ENCODE measurements around the gene PTPRN2.

PTPRN2 gene

DNA sequence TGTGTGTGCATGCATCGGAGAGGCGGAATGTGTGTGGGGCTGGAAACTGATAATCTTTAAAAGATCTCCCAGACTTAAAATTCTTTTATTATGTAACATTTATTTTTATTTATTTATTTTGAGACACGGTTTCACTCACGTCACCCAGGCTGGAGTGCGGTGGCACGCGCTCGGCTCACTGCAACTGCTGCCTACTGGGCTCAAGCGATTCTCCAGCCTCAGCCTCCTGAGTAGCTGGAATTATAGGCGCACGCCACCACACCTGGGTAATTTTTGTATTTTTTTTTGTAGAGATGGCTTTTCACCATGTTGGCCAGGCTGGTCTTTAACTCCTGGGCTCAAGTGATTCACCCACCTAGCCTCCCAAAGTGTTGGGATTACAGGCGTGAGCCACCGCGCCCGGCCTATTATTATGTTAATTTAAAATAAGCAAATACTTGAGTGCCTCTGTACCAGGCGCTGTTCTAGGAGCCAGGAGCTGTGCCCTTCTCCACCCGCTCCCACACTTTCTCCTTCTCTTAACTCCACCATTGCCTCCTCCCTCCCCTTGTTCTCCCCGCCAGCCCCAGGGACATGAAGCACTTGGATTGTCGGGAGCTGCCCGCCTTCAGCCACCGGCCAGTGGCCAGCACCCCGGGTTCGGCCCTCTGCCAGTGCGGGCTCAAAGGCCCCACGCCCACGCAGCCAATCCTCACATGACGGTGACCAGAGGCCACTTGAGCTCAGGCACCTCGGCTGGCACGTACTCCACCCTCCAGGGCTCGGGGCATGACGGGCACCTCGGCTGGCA, 1087.3 kb downstream of the PTPRN2 start:
- Histone ChIP-seq H3K27ac (ENCODE audit: low read depth, low read length) (no peak overlapping the region), H3K9ac (ENCODE audit: low read length in 5 of 5) (no peak overlapping the region), H3K4me3 (ENCODE audit: low read depth in 1 of 5, low read length in 5 of 5) (no peak overlapping the region), H3K4me1 (ENCODE audit: control insufficient read depth in 5 of 5, insufficient read depth in 5 of 5, low read length in 5 of 5) (peaks cover 0 to 11% (median 0%) of the 10 kb centered on the region in 5 donors), H3K36me3 (ENCODE audit: control insufficient read depth in 5 of 5, insufficient read depth in 5 of 5, low read length in 5 of 5) (no peaks in the 10 kb centered on the region), H3K27me3 (ENCODE audit: control insufficient read depth in 5 of 5, insufficient read depth in 4 of 5, low read length in 5 of 5) (peaks cover 3 to 15% (median 9%) of the 10 kb centered on the region in 5 donors), H3K9me3 (ENCODE audit: control insufficient read depth in 5 of 5, low read length in 5 of 5) (peaks cover 0 to 9% (median 0%) of the 10 kb centered on the region in 5 donors)

- peaks cover 3 to 15% (median 9%) of the 10 kb centered on the region in 5 donors for H3K27me3 ChIP-seq (ENCODE audit: control insufficient read depth in 5 of 5, insufficient read depth in 4 of 5, low read length in 5 of 5)
- no peaks in the 10 kb centered on the region for H3K36me3 ChIP-seq (ENCODE audit: control insufficient read depth in 5 of 5, insufficient read depth in 5 of 5, low read length in 5 of 5)
- peaks cover 0 to 11% (median 0%) of the 10 kb centered on the region in 5 donors for H3K4me1 ChIP-seq (ENCODE audit: control insufficient read depth in 5 of 5, insufficient read depth in 5 of 5, low read length in 5 of 5)
- no peak overlapping the region for H3K9ac ChIP-seq (ENCODE audit: low read length in 5 of 5)
- H3K9me3 ChIP-seq (ENCODE audit: control insufficient read depth in 5 of 5, low read length in 5 of 5): peaks cover 0 to 9% (median 0%) of the 10 kb centered on the region in 5 donors
- H3K27ac ChIP-seq (ENCODE audit: low read depth, low read length): no peak overlapping the region
- H3K4me3 ChIP-seq (ENCODE audit: low read depth in 1 of 5, low read length in 5 of 5): no peak overlapping the region
Measured at GRCh38 chr7:157499835-157500153, 1087.8 kb downstream of the PTPRN2 start.

DNA sequence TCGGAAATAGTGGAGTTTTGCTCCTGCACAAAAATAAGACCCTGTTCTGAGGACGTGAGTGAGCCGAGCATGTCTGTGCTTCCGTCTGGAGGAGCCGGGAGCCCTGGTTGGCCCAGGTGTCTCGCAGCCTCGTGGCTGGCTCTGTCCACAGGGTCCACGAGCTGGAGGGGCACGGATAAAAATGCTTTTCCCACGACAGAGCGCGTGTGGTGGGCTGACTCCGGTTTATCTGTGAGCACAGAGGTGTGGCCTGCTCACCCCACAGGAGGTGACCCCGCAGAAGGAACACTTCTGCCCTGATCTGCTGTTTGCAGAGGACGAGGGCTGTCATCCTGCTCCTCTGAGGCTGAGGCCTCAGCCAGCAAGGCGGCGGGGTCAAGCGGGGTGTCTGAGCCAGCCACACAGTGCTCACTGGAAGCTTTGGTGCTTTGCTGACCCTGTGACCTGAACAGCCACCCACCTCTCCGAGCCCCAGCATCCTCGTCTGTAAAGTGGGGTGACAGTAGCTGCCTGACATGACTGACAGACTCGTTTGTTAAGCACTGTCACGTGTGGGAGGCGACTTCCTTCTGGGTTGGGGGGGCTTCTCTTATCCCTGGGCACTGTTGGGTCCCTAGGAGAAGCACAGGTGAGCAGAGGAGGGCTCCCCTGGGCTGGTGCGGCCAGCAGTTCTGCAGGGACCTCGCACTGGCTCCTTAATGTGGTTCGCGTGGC, 1088.3 kb downstream of the PTPRN2 start:
- Histone ChIP-seq H3K9ac (ENCODE audit: low read length in 5 of 5) (no peak overlapping the region), H3K36me3 (ENCODE audit: control insufficient read depth in 5 of 5, insufficient read depth in 5 of 5, low read length in 5 of 5) (no peaks in the 10 kb centered on the region), H3K27me3 (ENCODE audit: control insufficient read depth in 5 of 5, insufficient read depth in 4 of 5, low read length in 5 of 5) (peaks cover 3 to 19% (median 14%) of the 10 kb centered on the region in 5 donors), H3K4me3 (ENCODE audit: low read depth in 1 of 5, low read length in 5 of 5) (no peak overlapping the region), H3K27ac (ENCODE audit: low read depth, low read length) (no peak overlapping the region), H3K9me3 (ENCODE audit: control insufficient read depth in 5 of 5, low read length in 5 of 5) (peaks cover 0 to 9% (median 0%) of the 10 kb centered on the region in 5 donors), H3K4me1 (ENCODE audit: control insufficient read depth in 5 of 5, insufficient read depth in 5 of 5, low read length in 5 of 5) (peaks cover 0 to 11% (median 0%) of the 10 kb centered on the region in 5 donors)

- Histone ChIP-seq H3K36me3 (ENCODE audit: control insufficient read depth in 5 of 5, insufficient read depth in 5 of 5, low read length in 5 of 5) (no peaks in the 10 kb centered on the region), H3K4me1 (ENCODE audit: control insufficient read depth in 5 of 5, insufficient read depth in 5 of 5, low read length in 5 of 5) (peaks cover 0 to 11% (median 0%) of the 10 kb centered on the region in 5 donors), H3K9ac (ENCODE audit: low read length in 5 of 5) (no peak overlapping the region), H3K27ac (ENCODE audit: low read depth, low read length) (no peak overlapping the region), H3K27me3 (ENCODE audit: control insufficient read depth in 5 of 5, insufficient read depth in 4 of 5, low read length in 5 of 5) (peaks cover 3 to 20% (median 13%) of the 10 kb centered on the region in 5 donors), H3K4me3 (ENCODE audit: low read depth in 1 of 5, low read length in 5 of 5) (no peak overlapping the region), H3K9me3 (ENCODE audit: control insufficient read depth in 5 of 5, low read length in 5 of 5) (peaks cover 0 to 9% (median 0%) of the 10 kb centered on the region in 5 donors)
Measured at GRCh38 chr7:157498657-157499056, 1089.0 kb downstream of the PTPRN2 start.

- no peak overlapping the region for H3K4me3 ChIP-seq (ENCODE audit: low read depth in 1 of 5, low read length in 5 of 5)
- H3K36me3 ChIP-seq (ENCODE audit: control insufficient read depth in 5 of 5, insufficient read depth in 5 of 5, low read length in 5 of 5): no peaks in the 10 kb centered on the region
- peaks cover 0 to 9% (median 0%) of the 10 kb centered on the region in 5 donors for H3K9me3 ChIP-seq (ENCODE audit: control insufficient read depth in 5 of 5, low read length in 5 of 5)
- H3K27me3 ChIP-seq (ENCODE audit: control insufficient read depth in 5 of 5, insufficient read depth in 4 of 5, low read length in 5 of 5): peaks cover 3 to 20% (median 11%) of the 10 kb centered on the region in 5 donors
- peaks cover 0 to 7% (median 0%) of the 10 kb centered on the region in 5 donors for H3K4me1 ChIP-seq (ENCODE audit: control insufficient read depth in 5 of 5, insufficient read depth in 5 of 5, low read length in 5 of 5)
- no peak overlapping the region for H3K27ac ChIP-seq (ENCODE audit: low read depth, low read length)
- H3K9ac ChIP-seq (ENCODE audit: low read length in 5 of 5): no peak overlapping the region
Measured at GRCh38 chr7:157497744-157498651, 1089.6 kb downstream of the PTPRN2 start.

GRCh38 chr7:157497367-157497743, 1090.3 kb downstream of the PTPRN2 start:
- Histone ChIP-seq H3K9ac (ENCODE audit: low read length in 5 of 5) (no peak overlapping the region), H3K27me3 (ENCODE audit: control insufficient read depth in 5 of 5, insufficient read depth in 4 of 5, low read length in 5 of 5) (peaks cover 3 to 16% (median 9%) of the 10 kb centered on the region in 5 donors), H3K4me1 (ENCODE audit: control insufficient read depth in 5 of 5, insufficient read depth in 5 of 5, low read length in 5 of 5) (peaks cover 0 to under 1% (median 0%) of the 10 kb centered on the region in 5 donors), H3K4me3 (ENCODE audit: low read depth in 1 of 5, low read length in 5 of 5) (no peak overlapping the region), H3K36me3 (ENCODE audit: control insufficient read depth in 5 of 5, insufficient read depth in 5 of 5, low read length in 5 of 5) (no peaks in the 10 kb centered on the region), H3K9me3 (ENCODE audit: control insufficient read depth in 5 of 5, low read length in 5 of 5) (peaks cover 0 to 3% (median 0%) of the 10 kb centered on the region in 5 donors), H3K27ac (ENCODE audit: low read depth, low read length) (no peak overlapping the region)

DNA sequence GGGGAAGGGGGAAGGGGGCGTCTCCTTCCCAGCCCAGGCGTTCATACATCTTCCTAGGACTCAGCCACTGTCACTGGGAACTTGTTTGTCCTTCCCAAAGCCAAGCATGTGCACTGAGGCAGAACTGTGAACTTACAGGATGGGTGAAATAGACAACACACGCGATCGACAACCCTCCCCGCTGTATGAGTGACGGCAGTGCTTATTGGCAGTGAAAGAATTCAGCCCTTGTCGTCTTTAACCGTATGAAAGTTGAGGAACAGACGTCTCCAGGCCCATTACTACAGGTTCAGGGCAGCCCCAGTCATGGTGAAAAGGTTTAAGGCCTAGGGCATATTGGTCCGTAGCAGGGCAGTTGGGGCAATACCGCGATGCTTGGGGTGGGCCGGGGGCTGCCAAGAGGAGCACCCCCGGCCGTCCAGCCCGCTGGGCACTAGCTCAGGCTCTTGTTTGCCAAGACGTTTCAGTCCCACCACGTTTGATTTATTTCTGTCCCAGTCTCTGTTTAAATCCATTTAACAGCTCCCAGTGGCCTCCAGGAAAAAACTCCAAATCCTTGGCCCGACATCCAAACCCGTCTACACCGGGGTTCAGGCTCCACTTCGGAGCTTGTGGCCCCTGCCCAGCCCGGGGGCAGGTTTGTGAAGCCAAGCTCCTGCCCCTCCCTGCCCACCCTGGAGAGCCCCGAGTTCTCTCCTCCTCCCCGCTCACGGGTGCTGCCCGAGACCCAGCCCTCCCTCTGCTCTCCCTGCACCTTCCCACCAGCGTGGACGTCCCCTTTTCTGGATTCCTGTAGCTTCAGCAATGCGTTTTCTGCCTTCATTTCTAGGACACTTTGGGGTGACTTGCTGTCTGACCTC, 1091.0 kb downstream of the PTPRN2 start:
- peaks cover 3 to 16% (median 9%) of the 10 kb centered on the region in 5 donors for H3K27me3 ChIP-seq (ENCODE audit: control insufficient read depth in 5 of 5, insufficient read depth in 4 of 5, low read length in 5 of 5)
- H3K9me3 ChIP-seq (ENCODE audit: control insufficient read depth in 5 of 5, low read length in 5 of 5): peaks cover 0 to 2% (median 0%) of the 10 kb centered on the region in 5 donors
- no peak overlapping the region for H3K4me3 ChIP-seq (ENCODE audit: low read depth in 1 of 5, low read length in 5 of 5)
- H3K4me1 ChIP-seq (ENCODE audit: control insufficient read depth in 5 of 5, insufficient read depth in 5 of 5, low read length in 5 of 5): no peaks in the 10 kb centered on the region
- H3K36me3 ChIP-seq (ENCODE audit: control insufficient read depth in 5 of 5, insufficient read depth in 5 of 5, low read length in 5 of 5): no peaks in the 10 kb centered on the region
- H3K27ac ChIP-seq (ENCODE audit: low read depth, low read length): no peak overlapping the region
- H3K9ac ChIP-seq (ENCODE audit: low read length in 5 of 5): no peak overlapping the region

DNA sequence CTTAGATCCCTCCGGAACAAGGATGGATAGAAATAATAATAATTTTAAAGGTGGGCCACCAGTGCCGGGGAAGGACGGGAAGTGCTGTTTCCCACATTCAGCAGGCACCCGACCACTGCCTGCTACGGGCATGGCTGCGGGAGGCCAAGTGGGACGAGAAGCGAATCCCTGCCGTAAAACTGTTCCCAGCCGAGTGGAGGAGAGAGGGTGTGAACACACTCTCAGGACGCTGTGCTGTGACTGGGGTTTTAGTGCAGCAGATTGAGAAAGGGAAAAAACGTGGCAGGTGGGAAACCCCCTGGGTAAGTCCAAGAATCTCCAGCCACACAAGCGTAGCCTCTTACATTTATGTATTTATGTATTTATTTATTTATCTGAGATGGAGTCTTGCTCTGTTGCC, 1092.0 kb downstream of the PTPRN2 start:
- Histone ChIP-seq H3K27me3 (ENCODE audit: control insufficient read depth in 5 of 5, insufficient read depth in 4 of 5, low read length in 5 of 5) (peaks cover 3 to 16% (median 8%) of the 10 kb centered on the region in 5 donors), H3K9ac (ENCODE audit: low read length in 5 of 5) (no peak overlapping the region), H3K36me3 (ENCODE audit: control insufficient read depth in 5 of 5, insufficient read depth in 5 of 5, low read length in 5 of 5) (no peaks in the 10 kb centered on the region), H3K27ac (ENCODE audit: low read depth, low read length) (no peak overlapping the region), H3K9me3 (ENCODE audit: control insufficient read depth in 5 of 5, low read length in 5 of 5) (peaks cover 0 to 8% (median 4%) of the 10 kb centered on the region in 5 donors), H3K4me3 (ENCODE audit: low read depth in 1 of 5, low read length in 5 of 5) (no peak overlapping the region), H3K4me1 (ENCODE audit: control insufficient read depth in 5 of 5, insufficient read depth in 5 of 5, low read length in 5 of 5) (no peaks in the 10 kb centered on the region)

DNA sequence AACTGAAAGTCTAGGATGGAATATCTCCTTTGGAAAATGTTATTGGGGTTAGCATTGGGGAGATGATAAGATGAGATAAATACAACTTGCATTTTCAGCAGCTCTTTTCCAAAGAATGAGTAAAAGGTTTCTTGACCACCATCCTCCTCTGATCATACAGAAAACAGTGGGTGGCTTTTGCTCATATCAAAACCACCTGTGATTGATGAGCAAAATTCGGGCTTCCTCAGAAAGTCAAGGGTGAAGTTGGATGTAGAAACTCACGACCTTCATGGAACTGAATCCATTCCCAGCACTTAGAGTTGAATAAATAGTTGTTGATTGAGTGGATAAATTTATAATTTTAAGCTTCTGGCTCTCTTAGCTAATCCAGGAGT, 1092.5 kb downstream of the PTPRN2 start:
- H3K27me3 ChIP-seq (ENCODE audit: control insufficient read depth in 5 of 5, insufficient read depth in 4 of 5, low read length in 5 of 5): peaks cover 3 to 16% (median 8%) of the 10 kb centered on the region in 5 donors
- no peak overlapping the region for H3K9ac ChIP-seq (ENCODE audit: low read length in 5 of 5)
- H3K27ac ChIP-seq (ENCODE audit: low read depth, low read length): no peak overlapping the region
- no peaks in the 10 kb centered on the region for H3K36me3 ChIP-seq (ENCODE audit: control insufficient read depth in 5 of 5, insufficient read depth in 5 of 5, low read length in 5 of 5)
- no peaks in the 10 kb centered on the region for H3K4me1 ChIP-seq (ENCODE audit: control insufficient read depth in 5 of 5, insufficient read depth in 5 of 5, low read length in 5 of 5)
- peaks cover 0 to 12% (median 4%) of the 10 kb centered on the region in 5 donors for H3K9me3 ChIP-seq (ENCODE audit: control insufficient read depth in 5 of 5, low read length in 5 of 5)
- no peak overlapping the region for H3K4me3 ChIP-seq (ENCODE audit: low read depth in 1 of 5, low read length in 5 of 5)
